Spleen (tissue), 7 donors: ENCODE data around the gene CCR9.

ENCODE experiments used
- POLR2A ChIP-seq, 3 donors: fragments of 450-650 bp; IDR thresholded peaks; one replicate each; pipeline ENCODE4 v1.5.1; 2017; ENCODE audit warnings: antibody characterized with exemption in 3 of 3, mild to moderate bottlenecking in 1 of 3
- POLR2AphosphoS5 ChIP-seq, 3 donors: sonication (generic); formaldehyde crosslinking; IDR thresholded peaks; one replicate each; pipeline ENCODE4 v1.5.1; 2017; ENCODE audit warnings: antibody characterized with exemption in 3 of 3
- TF ChIP-seq, protein P1 (sequence below), 11 experiments: fragments of 200-600 bp in 7 of 11; fragments of 450-650 bp in 4 of 11; sonication (generic) in 4 of 11; IDR thresholded peaks in 8 of 11; conservative IDR thresholded peaks in 3 of 11; 1 replicate in 7 of 11; 2 replicates in 4 of 11; pipeline versions ENCODE4 v1.4.0 to v1.8.0; 2016 to 2021; ENCODE audit warnings: antibody characterized with exemption in 11 of 11, inconsistent platforms in 4 of 11, mild to moderate bottlenecking in 1 of 11
- donor health status: DM: no; HTN: no; CAD: no; lungs with moderate emphysema.
- donor health status: DM: no; HTN: no; CAD: no.
- donor health status: DM: no; HTN: no; CAD: no.

DNA sequence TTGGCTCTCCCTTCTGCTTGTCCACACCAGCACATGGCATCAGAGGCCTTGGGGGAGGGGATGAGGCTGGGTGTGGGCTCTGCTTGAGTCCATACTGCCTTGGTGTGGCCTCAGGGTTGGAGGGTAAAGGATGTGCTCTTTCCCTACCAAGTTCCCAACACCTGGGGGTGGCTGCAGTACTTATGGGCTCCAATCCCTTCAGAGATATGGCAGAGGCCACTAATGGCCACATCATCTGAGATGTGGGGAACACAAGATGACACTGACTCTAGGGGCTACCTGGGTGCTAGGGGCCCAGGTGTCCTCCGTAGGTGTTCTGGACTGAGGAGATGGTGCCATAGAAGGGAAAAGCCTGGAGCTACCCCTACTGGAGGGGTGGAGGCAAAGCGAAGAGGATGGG, 63.8 kb downstream of the CCR9 start:
- TF ChIP-seq, protein P1, sequence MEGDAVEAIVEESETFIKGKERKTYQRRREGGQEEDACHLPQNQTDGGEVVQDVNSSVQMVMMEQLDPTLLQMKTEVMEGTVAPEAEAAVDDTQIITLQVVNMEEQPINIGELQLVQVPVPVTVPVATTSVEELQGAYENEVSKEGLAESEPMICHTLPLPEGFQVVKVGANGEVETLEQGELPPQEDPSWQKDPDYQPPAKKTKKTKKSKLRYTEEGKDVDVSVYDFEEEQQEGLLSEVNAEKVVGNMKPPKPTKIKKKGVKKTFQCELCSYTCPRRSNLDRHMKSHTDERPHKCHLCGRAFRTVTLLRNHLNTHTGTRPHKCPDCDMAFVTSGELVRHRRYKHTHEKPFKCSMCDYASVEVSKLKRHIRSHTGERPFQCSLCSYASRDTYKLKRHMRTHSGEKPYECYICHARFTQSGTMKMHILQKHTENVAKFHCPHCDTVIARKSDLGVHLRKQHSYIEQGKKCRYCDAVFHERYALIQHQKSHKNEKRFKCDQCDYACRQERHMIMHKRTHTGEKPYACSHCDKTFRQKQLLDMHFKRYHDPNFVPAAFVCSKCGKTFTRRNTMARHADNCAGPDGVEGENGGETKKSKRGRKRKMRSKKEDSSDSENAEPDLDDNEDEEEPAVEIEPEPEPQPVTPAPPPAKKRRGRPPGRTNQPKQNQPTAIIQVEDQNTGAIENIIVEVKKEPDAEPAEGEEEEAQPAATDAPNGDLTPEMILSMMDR (IDR thresholded peaks at IDR 0.05 in 8 of 11, conservative IDR thresholded peaks at IDR 0.05 in 3 of 11) = no peak
- TF ChIP-seq POLR2A (IDR thresholded peaks at IDR 0.05) (no peak), POLR2AphosphoS5 (IDR thresholded peaks at IDR 0.05) (no peak)
